Fibroblast of mammary gland (primary cell): ENCODE measurements around the gene GIPC1.

ENCODE experiments used
- DNase-seq: peaks from one replicate; pipeline ENCODE4 v3.0.0-alpha.2; 2010; ENCODE audit warnings: low read depth
- H3K4me3 ChIP-seq: 2 replicates; pipeline ENCODE4 v1.5.1; 2011; ENCODE audit warnings: low read depth, mild to moderate bottlenecking, low read length, moderate library complexity; ENCODE audit not compliant: control insufficient read depth
- TF ChIP-seq, protein P1 (sequence below): conservative IDR thresholded peaks from 2 replicates; pipeline ENCODE4 v1.5.1; 2011; ENCODE audit warnings: low read depth, low read length, inconsistent platforms; ENCODE audit not compliant: control insufficient read depth, insufficient read depth

Gene GIPC1

GRCh38 chr19:14517840-14518505, 22.0 kb upstream of the GIPC1 start, which contains the start of gene DNAJB1:
TSS of gene DNAJB1 (minus strand) at chr19:14518397. CDS start at chr19:14518349, 48 bp downstream.
- TF ChIP-seq, protein P1, sequence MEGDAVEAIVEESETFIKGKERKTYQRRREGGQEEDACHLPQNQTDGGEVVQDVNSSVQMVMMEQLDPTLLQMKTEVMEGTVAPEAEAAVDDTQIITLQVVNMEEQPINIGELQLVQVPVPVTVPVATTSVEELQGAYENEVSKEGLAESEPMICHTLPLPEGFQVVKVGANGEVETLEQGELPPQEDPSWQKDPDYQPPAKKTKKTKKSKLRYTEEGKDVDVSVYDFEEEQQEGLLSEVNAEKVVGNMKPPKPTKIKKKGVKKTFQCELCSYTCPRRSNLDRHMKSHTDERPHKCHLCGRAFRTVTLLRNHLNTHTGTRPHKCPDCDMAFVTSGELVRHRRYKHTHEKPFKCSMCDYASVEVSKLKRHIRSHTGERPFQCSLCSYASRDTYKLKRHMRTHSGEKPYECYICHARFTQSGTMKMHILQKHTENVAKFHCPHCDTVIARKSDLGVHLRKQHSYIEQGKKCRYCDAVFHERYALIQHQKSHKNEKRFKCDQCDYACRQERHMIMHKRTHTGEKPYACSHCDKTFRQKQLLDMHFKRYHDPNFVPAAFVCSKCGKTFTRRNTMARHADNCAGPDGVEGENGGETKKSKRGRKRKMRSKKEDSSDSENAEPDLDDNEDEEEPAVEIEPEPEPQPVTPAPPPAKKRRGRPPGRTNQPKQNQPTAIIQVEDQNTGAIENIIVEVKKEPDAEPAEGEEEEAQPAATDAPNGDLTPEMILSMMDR: no peak
- H3K4me3 ChIP-seq: peak within 1 kb of the TSS; percentile 76
- DNase-seq: peak; percentile 62

DNA sequence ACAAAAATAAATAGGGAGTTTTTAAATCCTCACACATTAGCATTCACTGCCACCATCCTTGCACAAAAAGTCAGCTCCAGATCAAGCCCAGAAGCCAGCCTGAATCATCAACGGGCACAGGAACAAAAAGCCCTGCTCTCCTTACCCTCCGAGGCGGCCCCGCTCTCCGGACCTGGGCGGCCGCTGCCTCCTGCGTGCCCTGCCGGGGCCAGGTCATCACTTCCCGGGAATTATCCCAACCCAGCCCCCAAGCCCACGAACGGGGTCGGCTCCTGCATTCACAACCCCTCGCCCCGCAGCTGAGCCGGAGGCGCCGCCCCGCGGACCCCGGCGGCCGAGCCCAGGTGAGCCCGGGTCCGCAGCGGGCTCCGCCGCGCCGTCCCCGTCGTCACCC, 21.5 kb upstream of the GIPC1 start:
- TF ChIP-seq, protein P1: no peak
- H3K4me3 ChIP-seq: peak overlapping the region; percentile 76

DNA sequence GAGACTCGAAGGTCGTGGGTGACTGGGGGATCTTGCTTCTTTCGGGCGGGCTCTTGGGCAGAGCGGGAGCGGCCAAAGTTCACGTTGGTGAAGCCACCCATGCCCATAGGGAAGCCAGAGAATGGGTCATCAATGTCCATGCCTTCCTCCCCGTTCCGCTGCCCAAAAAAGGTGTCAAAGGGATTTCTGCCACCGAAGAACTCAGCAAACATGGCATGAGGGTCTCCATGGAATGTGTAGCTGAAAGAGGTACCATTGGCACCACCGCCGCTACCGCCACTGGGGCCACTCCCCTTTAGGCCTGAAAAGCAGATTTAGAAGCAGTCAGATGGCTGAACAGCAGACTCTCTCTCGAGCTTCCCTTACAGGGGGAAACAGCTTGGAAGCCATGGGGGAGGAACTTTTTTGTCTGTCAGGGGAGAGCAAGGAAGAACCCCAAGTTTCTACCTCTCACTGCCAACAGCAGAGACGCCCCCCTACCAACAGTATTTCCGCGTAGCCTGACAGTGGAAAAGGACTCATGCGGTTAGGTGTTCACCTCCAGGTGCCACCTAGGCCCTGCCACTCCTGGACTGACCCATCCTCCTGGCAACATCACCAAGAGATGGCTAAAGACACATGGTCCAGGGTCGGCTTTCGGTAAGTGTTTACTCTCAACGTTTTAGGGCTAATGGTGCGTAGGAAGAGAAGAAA, 21.0 kb upstream of the GIPC1 start:
- TF ChIP-seq, protein P1: no peak
- H3K4me3 ChIP-seq: peak overlapping the region; percentile 76
- DNase-seq: no peak

More for the DNA sequence above, 21.5 kb upstream of the GIPC1 start:
- no peak for DNase-seq

DNA sequence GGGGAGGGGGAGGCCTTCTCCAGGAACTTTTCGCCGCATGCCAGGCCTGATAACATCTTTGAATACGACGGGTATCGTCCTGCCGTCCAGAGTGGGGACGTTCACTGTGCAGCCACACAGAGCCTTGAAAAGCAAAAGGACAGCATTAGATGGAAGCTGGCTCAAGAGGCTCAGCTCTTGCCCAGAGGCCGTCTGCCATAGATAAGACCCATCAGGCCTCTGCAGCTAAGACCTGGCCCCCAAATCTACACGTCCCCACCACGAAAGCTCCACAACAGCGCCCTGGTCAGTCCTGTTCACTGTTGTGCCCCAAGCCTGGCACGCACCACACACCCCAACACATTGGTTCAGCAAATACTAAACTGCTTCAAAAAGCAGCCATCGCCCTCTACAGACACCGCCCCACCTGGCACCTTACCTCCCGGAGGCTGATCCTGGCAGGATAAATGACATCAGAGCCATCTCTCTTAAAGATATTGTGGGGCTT, 20.2 kb upstream of the GIPC1 start:
- TF ChIP-seq, protein P1: no peak
- H3K4me3 ChIP-seq: peak overlapping the region; percentile 76
- DNase-seq: no peak

GRCh38 chr19:14515501-14516047, 19.6 kb upstream of the GIPC1 start:
- TF ChIP-seq, protein P1: no peak
- DNase-seq: no peak
- H3K4me3 ChIP-seq: peak overlapping the region; percentile 76

- TF ChIP-seq, protein P1: no peak
- H3K4me3 ChIP-seq: no peak overlapping the region
- no peak for DNase-seq
Measured at GRCh38 chr19:14514215-14514863, 18.4 kb upstream of the GIPC1 start.
